ENCODE results near the gene SLC25A39. TPM values are rescaled to one million over a fixed set of nuclear protein-coding genes. Genes with fewer than 3 reads are reported as not detected.

SLC25A39 gene
- total and polyA plus RNA-seq, 12 donors = 100.0 to 262 (median 157) TPM

- WGBS, 4 donors = 89 to 93% (median 91%) methylated on average over 9 to 17 of the region's 17 CpGs
- H3K27ac ChIP-seq = no peak overlapping the region
- no peak overlapping the region for H3K4me3 ChIP-seq
- intact Hi-C loops (cut with DNase I) = no loop called here
- no peaks in the 10 kb centered on the region for H3K9me3 ChIP-seq (replicated peaks in 1 of 3)
- TF ChIP-seq CTCF (IDR thresholded peaks at IDR 0.05) (no peak), POLR2A (IDR thresholded peaks at IDR 0.05) (no peak)
- no peaks in the 10 kb centered on the region for H3K27me3 ChIP-seq
- peaks cover 0 to 24% of the 10 kb centered on the region in 2 donors for H3K36me3 ChIP-seq (replicated peaks in 1 of 2)
- no peaks in the 10 kb centered on the region for H3K4me1 ChIP-seq (replicated peaks in 1 of 2)
- no peak for DNase-seq
Measured at GRCh38 chr17:44355642-44356099, 31.0 kb upstream of the SLC25A39 start.

GRCh38 chr17:44354582-44355561 is 30.2 kb upstream of the SLC25A39 start:
- peak in 3 of 7 donors; percentile 55 to 60 (median 56) for DNase-seq

GRCh38 chr17:44353672-44354331 is 29.2 kb upstream of the SLC25A39 start:
- intact Hi-C loops (cut with DNase I) = loop anchor here in 1 of 2 donors (5.0 kb wide), 1 partner anchor 142 kb away; no protein-coding TSS in a partner anchor
- Histone ChIP-seq H3K27me3 (no peaks in the 10 kb centered on the region), H3K4me1 (replicated peaks in 1 of 2) (no peaks in the 10 kb centered on the region), H3K36me3 (replicated peaks in 1 of 2) (peaks cover 0 to 42% of the 10 kb centered on the region in 2 donors), H3K4me3 (peak overlapping the region in 1 of 4 donors; percentile 46), H3K9me3 (replicated peaks in 1 of 3) (no peaks in the 10 kb centered on the region), H3K27ac (no peak overlapping the region)
- DNase-seq = peak in 2 of 7 donors; percentile 38 to 54
- TF ChIP-seq CTCF (IDR thresholded peaks at IDR 0.05) = no peak
- TF ChIP-seq POLR2A (IDR thresholded peaks at IDR 0.05) = no peak
- 16 to 20% (median 18%) methylated on average over 5 to 97 of the region's 98 CpGs for WGBS, 4 donors

More at GRCh38 chr17:44354582-44355561, 30.2 kb upstream of the SLC25A39 start:
- Histone ChIP-seq H3K27ac (no peak overlapping the region), H3K4me1 (replicated peaks in 1 of 2) (no peaks in the 10 kb centered on the region), H3K27me3 (no peaks in the 10 kb centered on the region), H3K36me3 (replicated peaks in 1 of 2) (peaks cover 0 to 32% of the 10 kb centered on the region in 2 donors), H3K9me3 (replicated peaks in 1 of 3) (no peaks in the 10 kb centered on the region), H3K4me3 (peak overlapping the region in 1 of 4 donors; percentile 46)
- intact Hi-C loops (cut with DNase I) = loop anchor here in 1 of 2 donors (5.0 kb wide), 1 partner anchor 143 kb away; no protein-coding TSS in a partner anchor
- WGBS, 4 donors = 41 to 81% (median 54%) methylated on average over 18 to 77 of the region's 77 CpGs
- TF ChIP-seq CTCF (IDR thresholded peaks at IDR 0.05) (peak in 3 of 6 experiments; percentile 31 to 51 (median 36)), POLR2A (IDR thresholded peaks at IDR 0.05) (no peak)

All from adrenal gland (tissue), 12 donors.